ENCODE measurements around the gene P4HTM. TPM values are rescaled to one million over a fixed set of nuclear protein-coding genes. Genes with fewer than 3 reads are reported as not detected.

P4HTM gene
- total RNA-seq, 1 experiment from 2014 or later, result 13.4 TPM

GRCh38 chr3:48983096-48983495 is 6.9 kb upstream of the P4HTM start:
- DNase-seq (ENCODE audit: low read depth), result no peak

GRCh38 chr3:48984663-48985062 is 5.4 kb upstream of the P4HTM start:
- peak; percentile 45 for DNase-seq (ENCODE audit: low read depth)

- no peak for DNase-seq (ENCODE audit: low read depth)
These were observed 4.1 kb upstream of the P4HTM start for GRCh38 chr3:48985831-48986376.

- DNase-seq (ENCODE audit: low read depth), result no peak
These were observed 780 bp upstream of the P4HTM start for GRCh38 chr3:48989126-48989795.

GRCh38 chr3:48990636-48991469 is 812 bp downstream of the P4HTM start:
- no peak for DNase-seq (ENCODE audit: low read depth)

GRCh38 chr3:48991851-48992545 is 2.0 kb downstream of the P4HTM start:
- DNase-seq (ENCODE audit: low read depth), result no peak

GRCh38 chr3:48993834-48994233 is 3.8 kb downstream of the P4HTM start:
- no peak for DNase-seq (ENCODE audit: low read depth)

- no peak for DNase-seq (ENCODE audit: low read depth)
These were observed 6.6 kb downstream of the P4HTM start for GRCh38 chr3:48996640-48997039.

GRCh38 chr3:48997102-48997635 is 7.1 kb downstream of the P4HTM start:
- DNase-seq (ENCODE audit: low read depth), result no peak

- DNase-seq (ENCODE audit: low read depth), result no peak
These were observed 7.9 kb downstream of the P4HTM start for GRCh38 chr3:48997714-48998637.

GRCh38 chr3:48999085-48999858 is 9.2 kb downstream of the P4HTM start:
- DNase-seq (ENCODE audit: low read depth), result no peak

GRCh38 chr3:49001155-49001554 is 11.1 kb downstream of the P4HTM start:
- DNase-seq (ENCODE audit: low read depth), result no peak

GRCh38 chr3:49004352-49005302 is 14.6 kb downstream of the P4HTM start:
- no peak for DNase-seq (ENCODE audit: low read depth)

GRCh38 chr3:49005303-49005680 is 15.3 kb downstream of the P4HTM start:
- no peak for DNase-seq (ENCODE audit: low read depth)

- DNase-seq (ENCODE audit: low read depth), result no peak
These were observed 16.0 kb downstream of the P4HTM start for GRCh38 chr3:49005998-49006397.

GRCh38 chr3:49006408-49007067 is 16.5 kb downstream of the P4HTM start:
- DNase-seq (ENCODE audit: low read depth), result no peak

GRCh38 chr3:49007068-49007770 is 17.2 kb downstream of the P4HTM start, which contains the start of gene WDR6:
TSS of gene WDR6 (plus strand) at chr3:49007391. CDS start at chr3:49007432, 41 bp downstream.
- DNase-seq (ENCODE audit: low read depth), result peak; percentile 98
